ENCODE measurements around the gene NTSR1. TPM values are rescaled to one million over a fixed set of nuclear protein-coding genes. Genes with fewer than 3 reads are reported as not detected.

NTSR1 gene
- total and polyA plus RNA-seq, 2 of the 13 experiments (the other 11 are each of a cell fraction or from before 2014, with no cell fraction given) = 0.09 to 0.12 TPM

DNA sequence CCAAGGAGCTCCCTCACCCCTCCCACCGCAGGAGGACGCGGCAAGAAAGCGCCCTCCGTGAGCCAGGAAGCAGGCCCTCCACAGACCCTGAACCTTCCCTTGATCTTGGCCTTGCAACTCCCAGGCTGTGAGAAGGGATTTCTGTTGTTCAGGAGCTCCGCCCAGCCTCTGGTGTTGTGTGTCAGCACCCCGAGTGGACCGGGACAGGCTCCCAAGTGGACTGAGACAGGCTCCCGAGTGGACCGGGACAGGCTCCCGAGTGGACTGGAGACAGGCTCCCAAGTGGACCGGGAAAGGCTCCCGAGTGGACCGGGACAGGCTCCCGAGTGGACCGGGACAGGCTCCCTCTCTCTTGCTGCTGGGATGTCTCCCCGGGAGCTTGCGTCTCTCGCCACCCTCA lies 9.3 kb upstream of the NTSR1 start:
- no peak for FAIRE-seq

DNA sequence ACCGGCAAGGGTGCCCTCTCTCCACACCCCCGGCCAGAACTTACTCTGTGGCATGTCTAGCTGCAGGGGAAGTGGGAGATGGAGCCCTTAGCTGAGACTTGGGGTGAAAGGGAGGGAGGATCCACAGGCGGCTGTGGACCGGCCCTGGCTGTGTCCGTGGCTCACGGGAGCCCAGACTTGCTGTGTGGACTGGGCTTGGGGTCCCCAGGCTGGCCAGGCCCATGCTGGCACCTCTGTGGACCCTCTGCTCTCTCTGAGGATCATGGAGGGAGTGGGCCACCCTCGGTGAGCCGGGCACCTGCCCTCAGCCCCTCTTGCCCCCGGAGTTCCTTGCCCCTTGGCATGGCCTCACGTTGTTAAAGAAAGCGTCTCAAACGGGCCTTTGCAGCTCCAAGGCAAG lies 8.9 kb upstream of the NTSR1 start:
- Histone ChIP-seq H3K4me3 (replicated peaks in 1 of 3; ENCODE audit: insufficient read depth in 1 of 3, low read depth in 2 of 3, low read length in 3 of 3) (no peak overlapping the region), H3K79me2 (ENCODE audit: insufficient read depth, low read length) (no peaks in the 10 kb centered on the region), H4K20me1 (ENCODE audit: insufficient read depth, low read length) (no peaks in the 10 kb centered on the region; the same call in 1 of the 2 replicates), H3K9me3 (ENCODE audit: low read length) (no peaks in the 10 kb centered on the region), H3K27me3 (ENCODE audit: control insufficient read depth in 1 of 2, insufficient read depth in 2 of 2, low read length in 2 of 2) (peaks cover 49 to 98% of the 10 kb centered on the region in 2 experiments), H3K9ac (ENCODE audit: insufficient read depth, low read depth, low read length) (no peak overlapping the region), H3K4me2 (ENCODE audit: low read depth, low read length) (no peak overlapping the region), H3K27ac (ENCODE audit: extremely low read length, insufficient read depth, low read length) (no peak overlapping the region), H2AFZ (ENCODE audit: low read length) (no peak overlapping the region), H3K36me3 (replicated peaks in 1 of 2; ENCODE audit: control insufficient read depth in 1 of 2, insufficient read depth in 2 of 2, low read length in 2 of 2) (no peaks in the 10 kb centered on the region), H3K4me1 (ENCODE audit: insufficient read depth, low read length) (peaks cover 5% of the 10 kb centered on the region; the same call in 1 of the 2 replicates)
- WGBS (ENCODE audit: low lambda C conversion rate) = 10% methylated on average over 12 of the region's 12 CpGs
- intact Hi-C loops (cut with micrococcal nuclease; ENCODE audit: unreplicated experiment) = no loop called here
- BruUV-seq (replicated peaks) = no TSS peak
- FAIRE-seq = no peak
- ATAC-seq = no peak
- in situ Hi-C loops (cut with HindIII; ENCODE audit: extremely low pct_ligation_motif_present, low pct_unique_long_range_greater_than_20kb) = no loop called here
- CTCF ChIA-PET (ENCODE audit: low intra/inter-chr PET ratio, low total read pairs) = no interaction called here
- DNase-seq (ENCODE audit: low spot score) = no peak
- TF ChIP-seq TCF12 (IDR thresholded peaks at IDR 0.05) (no peak), TCF12 (CRISPR knock-in tag; IDR thresholded peaks at IDR 0.05) (no peak), ZNF598 (CRISPR knock-in tag; IDR thresholded peaks at IDR 0.05; ENCODE audit: borderline replicate concordance) (no peak), EZH2 (conservative IDR thresholded peaks at IDR 0.05; ENCODE audit: low read depth, low read length) (peak; percentile 68; the same call in 1 of the 2 replicates), ZNF737 (CRISPR knock-in tag; IDR thresholded peaks at IDR 0.05; ENCODE audit: borderline replicate concordance) (no peak), KMT2B (CRISPR knock-in tag; IDR thresholded peaks at IDR 0.05) (no peak), ZBTB42 (CRISPR knock-in tag; IDR thresholded peaks at IDR 0.05) (no peak), RXRA (CRISPR knock-in tag; IDR thresholded peaks at IDR 0.05) (no peak), MYC (CRISPR knock-in tag; IDR thresholded peaks at IDR 0.05; ENCODE audit: borderline replicate concordance) (0 out of 2 replicates have a peak, but pooled peaks have one; percentile 11), SIN3B (IDR thresholded peaks at IDR 0.05; ENCODE audit: low read length) (no peak)
- TF ChIP-seq, protein P1, sequence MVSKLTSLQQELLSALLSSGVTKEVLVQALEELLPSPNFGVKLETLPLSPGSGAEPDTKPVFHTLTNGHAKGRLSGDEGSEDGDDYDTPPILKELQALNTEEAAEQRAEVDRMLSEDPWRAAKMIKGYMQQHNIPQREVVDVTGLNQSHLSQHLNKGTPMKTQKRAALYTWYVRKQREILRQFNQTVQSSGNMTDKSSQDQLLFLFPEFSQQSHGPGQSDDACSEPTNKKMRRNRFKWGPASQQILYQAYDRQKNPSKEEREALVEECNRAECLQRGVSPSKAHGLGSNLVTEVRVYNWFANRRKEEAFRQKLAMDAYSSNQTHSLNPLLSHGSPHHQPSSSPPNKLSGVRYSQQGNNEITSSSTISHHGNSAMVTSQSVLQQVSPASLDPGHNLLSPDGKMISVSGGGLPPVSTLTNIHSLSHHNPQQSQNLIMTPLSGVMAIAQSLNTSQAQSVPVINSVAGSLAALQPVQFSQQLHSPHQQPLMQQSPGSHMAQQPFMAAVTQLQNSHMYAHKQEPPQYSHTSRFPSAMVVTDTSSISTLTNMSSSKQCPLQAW (CRISPR knock-in tag; IDR thresholded peaks at IDR 0.05) = no peak
- POLR2A ChIA-PET = no interaction called here

More for the DNA sequence above, 9.3 kb upstream of the NTSR1 start:
- H3K4me1 ChIP-seq (ENCODE audit: insufficient read depth, low read length) = peaks cover under 1% of the 10 kb centered on the region; the same call in 1 of the 2 replicates
- no peaks in the 10 kb centered on the region for H3K79me2 ChIP-seq (ENCODE audit: insufficient read depth, low read length)
- CTCF ChIA-PET (ENCODE audit: low intra/inter-chr PET ratio, low total read pairs) = no interaction called here
- no peak overlapping the region for H3K4me3 ChIP-seq (replicated peaks in 1 of 3; ENCODE audit: insufficient read depth in 1 of 3, low read depth in 2 of 3, low read length in 3 of 3)
- ATAC-seq (no peak), DNase-seq (ENCODE audit: low spot score) (no peak)
- intact Hi-C loops (cut with micrococcal nuclease; ENCODE audit: unreplicated experiment) = no loop called here
- H4K20me1 ChIP-seq (ENCODE audit: insufficient read depth, low read length) = peaks cover 2% of the 10 kb centered on the region; the same call in 1 of the 2 replicates
- BruUV-seq (replicated peaks) = no TSS peak
- H3K27ac ChIP-seq (ENCODE audit: extremely low read length, insufficient read depth, low read length) = no peak overlapping the region
- no peak overlapping the region for H3K9ac ChIP-seq (ENCODE audit: insufficient read depth, low read depth, low read length)
- no peak overlapping the region for H2AFZ ChIP-seq (ENCODE audit: low read length)
- in situ Hi-C loops (cut with HindIII; ENCODE audit: extremely low pct_ligation_motif_present, low pct_unique_long_range_greater_than_20kb) = no loop called here
- POLR2A ChIA-PET = no interaction called here
- no peak overlapping the region for H3K4me2 ChIP-seq (ENCODE audit: low read depth, low read length)
- no peaks in the 10 kb centered on the region for H3K36me3 ChIP-seq (replicated peaks in 1 of 2; ENCODE audit: control insufficient read depth in 1 of 2, insufficient read depth in 2 of 2, low read length in 2 of 2)
- 40% methylated on average over 19 of the region's 19 CpGs for WGBS (ENCODE audit: low lambda C conversion rate)
- no peak for TF ChIP-seq ZFP1 (CRISPR knock-in tag; IDR thresholded peaks at IDR 0.05)
- no peak for TF ChIP-seq TEAD2 (CRISPR knock-in tag; IDR thresholded peaks at IDR 0.05)
- TF ChIP-seq CHD4 (IDR thresholded peaks at IDR 0.05; ENCODE audit: borderline replicate concordance, low read length) = no peak
- TF ChIP-seq NR2F6 (IDR thresholded peaks at IDR 0.05) = no peak
- no peak for TF ChIP-seq NR2F6 (CRISPR knock-in tag; IDR thresholded peaks at IDR 0.05)
- peak; percentile 16 for TF ChIP-seq AGO1 (IDR thresholded peaks at IDR 0.05; ENCODE audit: low read depth, low read length, poor library complexity, severe bottlenecking)
- peaks cover 48 to 98% of the 10 kb centered on the region in 2 experiments for H3K27me3 ChIP-seq (ENCODE audit: control insufficient read depth in 1 of 2, insufficient read depth in 2 of 2, low read length in 2 of 2)
- no peaks in the 10 kb centered on the region for H3K9me3 ChIP-seq (ENCODE audit: low read length)
